ENCODE measurements around the gene HYAL3. TPM values are rescaled to one million over a fixed set of nuclear protein-coding genes. Genes with fewer than 3 reads are reported as not detected.
"Not testable (repeated sequence)": the region's sequence is repeated elsewhere in the genome, so short reads cannot be mapped to it uniquely, and the experiment has no call there.

The HYAL3 gene
- polyA plus RNA-seq, 1 donor, result 1.3 TPM

DNA sequence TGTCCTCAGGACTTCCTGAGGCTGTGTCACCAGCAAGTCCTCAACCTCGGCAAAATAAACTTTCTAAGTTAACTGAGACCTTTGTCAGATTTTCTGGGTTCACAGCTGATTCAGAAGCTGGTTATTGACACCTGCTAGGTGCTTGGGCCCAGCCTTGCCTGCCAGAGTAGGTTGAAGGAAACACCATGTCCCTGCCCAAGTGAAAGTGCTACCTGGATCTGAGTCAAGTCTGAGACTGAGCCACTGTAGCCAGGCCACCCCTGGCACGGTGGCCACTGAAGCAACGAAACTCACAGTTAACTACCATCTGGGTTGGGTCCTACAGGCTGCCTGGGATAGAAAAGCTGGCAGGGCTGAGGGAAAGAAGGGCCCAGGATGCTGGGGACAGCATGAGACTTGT lies 15.1 kb upstream of the HYAL3 start:
- DNase-seq, result no peak

DNA sequence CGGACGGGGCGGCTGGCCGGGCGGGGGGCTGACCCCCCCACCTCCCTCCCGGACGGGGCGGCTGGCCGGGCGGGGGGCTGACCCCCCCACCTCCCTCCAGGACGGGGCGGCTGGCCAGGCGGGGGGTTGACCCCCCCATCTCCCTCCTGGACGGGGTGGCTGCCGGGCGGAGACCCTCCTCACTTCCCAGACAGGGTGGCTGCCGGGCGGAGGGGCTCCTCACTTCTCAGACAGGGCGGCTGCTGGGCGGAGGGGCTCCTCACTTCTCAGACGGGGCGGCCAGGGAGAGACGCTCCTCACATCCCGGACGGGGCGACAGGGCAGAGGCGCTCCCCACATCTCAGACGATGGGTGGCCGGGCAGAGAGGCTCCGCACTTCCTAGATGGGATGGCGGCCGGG lies 12.8 kb upstream of the HYAL3 start:
- not testable (repeated sequence) for DNase-seq

DNA sequence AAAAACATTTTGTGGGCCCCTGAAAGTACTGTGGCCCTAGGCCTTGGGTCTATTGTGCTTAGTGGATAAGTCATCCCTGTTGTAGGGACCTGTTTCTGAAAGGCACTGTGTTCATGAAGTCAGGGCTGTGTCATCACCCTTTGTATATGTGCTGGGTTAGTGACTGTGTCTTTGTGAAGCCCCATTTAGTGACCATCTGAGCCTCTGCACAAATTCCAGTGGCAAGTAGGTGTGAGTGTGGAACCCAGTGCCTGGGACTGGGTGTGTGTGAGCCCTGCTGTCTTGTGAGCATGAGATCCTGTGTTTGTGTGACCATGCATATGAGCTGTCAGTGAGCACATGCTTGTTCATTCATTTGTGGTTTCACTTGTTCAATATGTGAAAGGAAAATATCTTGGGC lies 5.4 kb upstream of the HYAL3 start:
- no peak for DNase-seq

DNA sequence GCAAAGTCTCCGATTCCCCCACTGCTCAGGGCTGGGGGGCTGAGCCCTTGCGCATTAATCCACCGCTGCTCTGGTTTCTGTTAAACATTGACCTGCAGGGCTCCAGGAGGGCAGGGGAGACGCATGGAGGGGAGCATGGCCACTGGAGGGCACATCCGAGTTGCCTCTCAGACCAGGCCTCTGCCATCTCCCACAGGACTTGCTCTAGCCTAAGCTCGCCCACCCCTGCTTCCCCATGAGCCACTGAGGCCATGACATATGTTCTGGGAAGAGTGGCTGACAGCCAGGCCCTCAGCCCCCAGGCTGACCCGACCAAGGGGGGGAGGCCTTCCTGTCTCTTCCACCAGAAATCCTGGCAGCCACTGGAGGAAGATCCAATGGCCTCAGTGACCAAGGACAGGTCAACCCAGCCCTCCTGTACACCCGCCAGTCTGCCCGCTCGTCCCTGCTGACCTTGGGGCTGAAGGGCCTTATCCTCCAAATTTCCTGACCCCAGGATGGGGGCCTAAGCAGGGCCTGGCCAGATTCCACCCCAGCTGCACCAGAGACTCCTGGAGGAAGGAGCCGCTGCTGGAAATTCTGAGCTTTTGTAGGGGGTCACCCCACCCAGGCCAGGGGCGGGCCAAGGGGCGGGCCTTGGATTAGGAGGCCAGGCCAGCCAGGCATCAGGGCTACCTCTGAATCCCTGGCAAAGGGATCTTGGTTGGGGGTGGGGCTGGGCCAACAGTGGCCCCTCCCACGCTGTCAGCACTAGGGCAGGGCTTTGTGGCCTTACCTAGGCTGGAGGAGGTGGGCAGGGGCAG lies 4.0 kb upstream of the HYAL3 start, which contains the start of gene HYAL1:
Gene HYAL1, minus strand, starts transcription at position 562 of the 803 bp plus-strand sequence. CDS start 618 bp downstream, outside the sequence.
- DNase-seq, result no peak

DNA sequence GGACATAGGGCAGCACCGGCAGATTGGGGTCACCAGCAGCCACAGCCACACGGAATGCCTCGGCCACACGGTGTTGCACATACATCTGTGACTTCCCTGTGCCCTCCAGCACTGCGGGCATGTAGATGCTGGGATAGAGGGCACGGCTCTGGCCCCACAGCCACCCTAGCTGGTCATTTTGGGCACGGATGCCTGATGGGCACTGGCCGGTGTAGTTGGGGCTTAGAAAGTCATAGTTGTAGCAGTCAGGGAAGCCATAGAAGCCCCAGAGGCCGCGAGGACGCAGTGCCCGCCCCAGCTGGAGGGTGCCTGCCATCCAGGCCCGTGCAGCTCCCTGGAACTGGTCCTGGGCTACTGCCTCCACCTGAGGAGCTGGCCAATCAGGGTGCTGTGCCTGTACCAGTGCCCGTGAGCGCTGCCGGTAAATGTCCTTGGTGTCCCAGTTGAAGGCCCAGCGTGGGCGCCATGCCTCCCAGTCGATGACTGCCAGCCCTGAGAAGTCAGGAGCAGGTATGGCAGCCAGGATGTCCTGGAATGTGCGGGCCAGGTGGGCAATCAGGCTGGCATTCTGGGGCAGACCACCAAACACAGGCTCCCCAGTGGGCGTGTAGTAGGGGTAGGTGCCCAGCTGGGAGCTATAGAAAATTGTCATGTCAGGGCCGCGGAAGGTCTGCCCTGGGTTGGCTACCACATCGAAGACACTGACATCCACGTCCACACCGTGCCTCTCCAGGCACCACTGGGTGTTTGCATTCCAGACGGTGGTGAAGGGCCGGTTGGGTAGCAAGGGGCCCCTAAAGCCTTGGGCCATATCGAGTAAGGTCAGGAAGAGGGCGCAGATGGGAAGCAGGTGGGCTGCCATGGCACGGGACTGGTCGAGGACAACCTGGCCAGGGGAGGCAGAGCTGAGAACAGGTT lies 3.1 kb upstream of the HYAL3 start:
- DNase-seq, result no peak

DNA sequence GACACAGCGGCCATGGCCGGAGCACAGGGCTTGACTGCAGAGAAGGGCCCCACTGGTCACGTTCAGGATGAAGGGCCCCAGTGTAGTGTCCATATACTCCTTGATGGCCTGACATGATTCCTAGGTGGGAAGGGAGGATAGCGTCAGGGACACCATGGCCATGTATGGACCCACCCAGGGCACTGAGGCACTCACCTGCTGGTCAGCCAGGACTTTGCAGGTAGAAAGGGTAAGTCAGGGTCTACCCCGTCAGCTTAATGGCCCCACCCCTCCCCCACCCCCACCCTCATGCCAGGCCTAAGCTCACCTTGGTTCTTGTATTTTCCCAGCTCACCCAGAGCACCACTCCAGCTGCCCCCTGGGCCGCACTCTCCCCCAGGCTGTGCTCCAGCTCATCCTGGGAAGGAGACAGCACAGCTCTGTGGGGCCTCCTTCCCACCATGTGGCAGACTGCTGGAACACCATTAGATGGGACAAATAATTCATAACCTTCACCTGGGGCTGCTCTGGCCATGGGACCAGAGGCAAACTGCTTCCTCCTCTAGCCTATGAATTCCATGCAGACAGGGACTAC lies 1.6 kb upstream of the HYAL3 start:
- DNase-seq, result no peak

DNA sequence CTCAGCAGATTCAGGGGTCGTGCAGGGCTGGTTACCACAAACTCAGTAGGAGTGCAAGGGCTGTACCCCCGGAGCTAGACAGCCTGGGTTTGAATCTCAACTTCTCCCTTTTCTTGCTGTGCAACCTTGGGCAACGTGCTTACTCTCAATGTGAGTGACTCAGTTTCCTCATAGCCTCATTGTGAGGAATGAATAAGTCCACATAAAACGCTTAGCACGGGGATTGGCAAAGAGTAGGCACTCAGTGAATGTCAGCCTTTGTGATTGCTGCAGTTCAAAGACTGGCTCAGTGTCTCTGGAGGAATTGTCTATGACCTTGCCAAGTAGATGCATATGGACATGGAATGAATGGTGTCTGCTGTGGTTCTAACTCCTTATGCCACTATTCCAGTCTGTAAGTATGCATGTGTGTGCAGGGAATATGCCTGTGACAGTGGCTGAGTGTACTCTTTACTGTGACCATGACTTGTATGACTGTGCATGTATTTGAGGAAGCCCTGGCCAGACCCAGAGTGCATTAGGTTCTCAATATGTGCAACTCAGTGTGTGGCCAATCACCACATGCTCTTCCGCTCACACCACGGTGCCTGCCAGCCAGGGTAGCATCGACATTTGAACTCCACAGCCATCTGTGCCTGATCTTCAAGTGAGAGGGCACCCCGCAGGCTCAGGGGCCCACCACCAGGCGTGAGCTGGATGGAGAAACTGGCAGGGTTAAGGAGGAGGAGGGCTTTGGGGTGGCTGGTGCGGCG lies 900 bp upstream of the HYAL3 start:
- DNase-seq, result no peak

DNA sequence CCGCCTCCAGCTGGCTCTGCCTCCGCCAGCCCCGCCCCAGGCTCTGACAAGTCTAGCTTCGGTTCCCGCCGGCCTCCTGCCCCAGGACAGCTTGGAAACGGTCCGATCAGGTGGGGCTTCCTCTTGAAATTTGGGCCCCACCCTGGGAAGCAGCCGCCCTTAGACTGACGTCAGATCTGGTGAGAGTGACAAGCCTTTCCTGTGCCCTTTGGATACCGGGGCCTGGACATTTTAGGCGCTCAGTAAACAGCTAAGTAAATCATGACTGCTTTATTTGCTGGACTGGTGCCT lies 378 bp upstream of the HYAL3 start:
- no peak for DNase-seq

DNA sequence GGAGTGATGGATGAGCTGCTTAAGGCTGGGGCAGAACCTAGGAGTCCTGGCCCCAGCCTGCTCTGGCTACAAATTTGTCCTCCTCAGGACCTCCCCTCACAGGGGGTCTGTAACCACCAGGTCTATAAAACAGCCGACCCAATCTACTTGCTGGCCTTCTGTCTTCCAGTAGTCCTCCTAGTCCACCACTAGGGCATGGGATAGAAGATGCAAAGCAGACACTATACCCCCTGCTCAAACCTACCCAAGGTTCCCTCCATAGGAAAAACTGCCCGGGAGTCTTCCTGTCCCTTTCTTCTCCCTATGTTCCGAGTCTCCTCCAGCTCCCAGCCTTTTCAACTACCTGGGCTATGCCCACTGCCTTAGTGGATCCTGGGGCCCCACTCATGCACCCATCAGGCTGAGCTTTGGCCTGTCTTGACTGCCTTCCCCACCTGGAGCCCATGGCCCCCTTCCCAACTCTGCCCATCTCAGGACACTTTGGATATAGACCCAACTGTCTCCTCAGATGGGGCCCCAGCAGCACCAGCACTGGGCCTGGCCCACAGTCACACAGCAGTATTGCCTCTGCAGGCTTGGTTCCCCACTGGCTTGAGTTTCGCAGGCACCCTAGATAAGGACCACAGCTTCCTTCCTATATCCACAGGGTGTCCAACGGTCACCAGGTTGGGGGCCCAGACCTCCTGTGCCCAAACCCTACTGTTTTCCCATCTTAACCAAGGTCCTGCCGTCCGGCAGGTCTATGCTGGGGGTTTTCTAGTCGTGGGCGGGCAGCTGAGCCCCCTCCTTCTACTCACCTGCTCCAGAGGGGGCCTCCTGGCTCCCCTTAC lies 1.1 kb downstream of the HYAL3 start:
- no peak for DNase-seq

DNA sequence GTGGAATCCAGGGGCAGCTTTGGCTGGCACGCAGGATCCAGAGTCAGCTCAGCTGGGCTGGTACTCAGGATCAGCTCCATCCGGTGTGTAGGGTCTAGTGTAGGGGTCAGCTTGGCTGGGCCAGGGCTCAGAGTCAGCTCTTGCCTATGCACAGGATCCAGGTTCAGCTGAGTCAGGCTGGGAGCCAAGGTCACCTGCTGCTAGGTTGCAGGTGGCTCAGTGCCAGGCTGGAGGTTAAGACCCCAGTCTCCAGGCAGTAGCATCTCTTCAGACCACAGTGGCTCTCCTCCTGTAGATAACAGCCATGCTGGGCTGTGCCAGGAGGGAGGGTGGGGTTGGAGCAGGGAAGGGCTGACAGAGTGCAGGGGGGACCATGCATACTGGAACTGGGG lies 1.8 kb downstream of the HYAL3 start:
- DNase-seq, result no peak

DNA sequence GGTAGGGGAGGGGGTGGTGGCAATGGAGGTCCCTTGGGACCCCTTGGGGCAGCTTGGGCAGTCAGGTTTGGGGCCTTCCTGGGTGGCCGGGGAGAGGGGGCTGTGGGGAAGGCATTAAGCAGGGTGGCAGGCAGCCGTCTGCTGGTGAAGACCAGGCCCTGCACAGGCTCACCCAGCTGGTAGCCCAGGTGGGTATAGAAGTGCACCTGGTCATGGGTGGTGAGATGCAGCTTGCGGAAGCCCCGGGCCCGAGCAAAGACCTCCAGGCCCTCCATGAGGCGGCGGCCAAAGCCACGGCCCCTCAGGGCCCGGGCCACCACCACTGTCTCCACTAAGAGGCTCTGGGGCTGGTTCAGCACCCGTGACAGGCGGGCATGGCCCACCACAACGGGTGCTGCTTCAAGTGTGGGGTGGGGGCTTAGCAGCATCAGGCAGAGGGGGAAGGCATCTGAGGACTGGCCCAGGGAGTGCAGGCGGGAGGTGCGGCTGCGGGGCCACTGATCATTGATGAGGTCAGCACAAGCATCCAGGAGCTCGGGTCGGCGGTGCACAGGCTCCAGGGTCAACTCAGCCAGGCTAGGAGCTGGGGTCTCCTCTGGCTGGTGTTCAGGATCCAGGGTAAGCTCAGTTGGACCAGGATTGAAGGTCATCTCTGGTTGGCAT lies 2.4 kb downstream of the HYAL3 start:
- DNase-seq, result no peak

DNA sequence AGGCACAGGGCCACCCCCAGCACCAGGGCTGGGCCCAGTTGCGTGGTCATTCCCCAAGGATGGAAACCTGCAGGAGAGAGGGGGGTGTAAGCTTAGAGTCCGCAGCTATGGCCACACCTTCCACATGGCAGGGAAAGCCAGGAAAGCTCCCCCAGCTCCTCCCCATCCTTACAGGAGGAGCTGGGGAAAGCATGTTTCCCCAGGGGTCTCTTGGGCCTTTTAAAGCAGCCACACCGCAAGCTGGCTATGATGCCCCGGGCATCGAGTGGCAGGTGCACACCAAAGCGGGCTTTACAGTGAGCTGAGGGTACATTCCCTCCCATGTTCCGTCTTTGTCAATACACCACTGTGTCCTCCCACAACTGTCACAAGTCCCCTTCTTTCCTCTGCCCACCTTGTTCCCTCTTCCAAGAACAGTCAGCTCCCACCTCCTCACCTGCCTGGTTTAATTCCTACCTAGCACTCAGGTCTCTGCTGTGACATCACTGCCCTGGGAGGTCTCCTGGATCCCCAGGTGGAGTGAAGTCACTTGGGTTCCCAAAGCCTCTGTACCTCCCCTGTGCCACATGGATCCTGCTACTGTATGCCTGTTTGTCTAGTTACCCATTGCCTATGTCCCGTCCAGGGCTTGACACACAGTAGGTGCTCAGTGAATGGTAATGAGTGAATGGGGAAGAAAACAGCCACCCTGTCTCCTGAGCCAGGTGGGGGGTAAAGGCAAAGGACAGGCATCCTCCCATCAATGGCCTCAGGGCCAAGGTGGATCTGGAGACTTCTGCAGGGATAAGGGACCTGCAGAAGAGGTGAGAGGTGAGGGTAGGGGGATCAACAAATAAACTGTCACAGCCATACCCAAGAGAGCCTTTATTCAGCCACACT lies 3.4 kb downstream of the HYAL3 start:
- no peak for DNase-seq

DNA sequence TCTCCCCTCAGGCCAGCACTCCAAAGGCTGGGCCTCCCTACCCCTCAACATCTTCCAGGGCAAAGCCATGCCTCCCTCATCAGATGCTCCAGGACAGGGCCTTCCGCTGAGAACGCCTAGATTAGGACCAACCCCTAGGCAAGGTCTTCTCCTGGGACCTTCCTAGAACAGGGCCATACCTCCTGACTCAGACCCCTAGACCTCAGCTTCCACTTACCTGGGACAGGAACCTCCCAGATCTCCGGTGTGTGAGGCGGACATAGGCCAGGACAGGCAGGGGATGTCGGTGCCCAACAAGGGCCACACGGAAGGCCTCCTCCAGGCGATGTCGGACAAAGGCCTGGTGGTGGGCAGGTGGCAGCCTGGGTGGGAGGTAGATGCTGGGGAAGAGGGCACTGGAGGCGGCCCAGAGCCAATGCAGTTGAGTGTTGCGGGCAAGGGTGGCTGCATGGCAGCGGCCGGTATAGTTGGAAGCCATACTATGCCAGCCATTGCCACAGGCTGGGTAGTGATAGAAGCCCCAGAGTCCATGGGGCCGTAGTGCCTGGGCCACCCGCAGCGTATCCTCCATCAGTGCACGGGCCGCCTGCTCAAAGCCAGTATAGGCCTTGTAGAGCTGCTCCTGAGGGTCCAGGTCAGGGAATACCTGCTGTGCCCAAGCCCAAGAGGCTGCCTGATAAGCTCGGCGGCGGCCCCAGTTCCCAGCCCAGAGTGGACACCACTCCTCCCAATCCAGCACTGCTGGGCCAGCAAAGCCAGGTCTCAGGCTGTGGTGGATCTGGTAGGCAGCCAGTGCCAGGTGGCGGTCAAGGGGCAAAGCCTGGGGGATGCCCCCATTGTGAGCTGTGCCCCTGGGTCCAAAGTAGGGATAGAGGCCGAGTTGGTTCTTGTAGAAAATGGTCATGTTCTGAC lies 4.5 kb downstream of the HYAL3 start:
- DNase-seq, result no peak

DNA sequence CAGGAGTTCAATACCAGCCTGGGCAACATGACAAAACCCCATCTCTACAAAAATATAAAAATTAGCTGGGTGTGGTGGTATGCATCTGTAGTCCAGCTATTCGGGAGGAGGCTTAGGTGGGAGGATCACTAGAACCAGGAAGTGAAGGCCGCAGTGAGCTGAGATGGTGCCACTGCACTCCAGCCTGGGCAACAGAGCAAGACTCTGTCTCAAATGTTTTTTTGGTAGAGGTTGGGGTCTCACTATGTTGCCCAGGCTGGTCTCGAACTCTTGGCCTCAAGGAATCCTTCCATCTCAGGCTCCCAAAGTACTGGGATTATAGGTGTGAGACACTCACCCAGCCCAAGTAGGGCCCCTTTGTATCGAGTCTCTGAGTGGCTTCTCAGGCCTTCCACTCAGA lies 5.1 kb downstream of the HYAL3 start:
- no peak for DNase-seq

DNA sequence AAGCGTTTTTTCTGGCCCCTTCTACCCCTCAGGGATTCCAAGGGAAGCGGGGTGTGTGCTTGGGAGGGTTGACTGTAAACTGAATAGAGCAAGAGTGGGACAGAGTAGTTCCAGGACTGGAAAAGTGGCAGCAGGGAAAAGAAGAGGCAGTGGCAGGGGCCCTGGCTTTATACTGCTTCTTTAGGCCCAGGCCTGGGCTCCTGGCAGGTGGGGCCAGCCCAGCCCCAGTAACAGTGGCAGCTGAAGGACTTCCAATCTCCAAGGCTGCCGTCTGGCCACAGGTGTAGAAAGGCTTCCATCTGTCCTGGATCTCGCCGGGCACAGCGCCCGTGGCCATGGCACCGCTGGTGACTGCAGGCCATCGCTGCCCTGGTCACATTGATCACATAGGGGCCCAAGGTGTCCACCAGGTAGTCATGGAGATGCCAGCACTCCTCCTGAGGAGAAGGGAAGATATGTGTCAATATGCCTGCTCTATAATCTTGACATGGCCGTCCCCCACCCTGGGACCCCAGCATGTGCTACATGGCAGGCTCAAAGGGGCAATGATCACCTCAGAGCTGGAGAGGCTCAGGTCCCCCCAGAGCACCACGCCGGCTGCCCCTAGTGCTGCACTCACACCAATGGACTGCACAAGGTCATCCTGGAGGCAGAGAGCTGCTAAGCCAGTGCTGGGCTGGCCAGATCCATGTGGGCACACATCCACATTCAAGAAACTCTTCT lies 6.0 kb downstream of the HYAL3 start:
- DNase-seq, result no peak

DNA sequence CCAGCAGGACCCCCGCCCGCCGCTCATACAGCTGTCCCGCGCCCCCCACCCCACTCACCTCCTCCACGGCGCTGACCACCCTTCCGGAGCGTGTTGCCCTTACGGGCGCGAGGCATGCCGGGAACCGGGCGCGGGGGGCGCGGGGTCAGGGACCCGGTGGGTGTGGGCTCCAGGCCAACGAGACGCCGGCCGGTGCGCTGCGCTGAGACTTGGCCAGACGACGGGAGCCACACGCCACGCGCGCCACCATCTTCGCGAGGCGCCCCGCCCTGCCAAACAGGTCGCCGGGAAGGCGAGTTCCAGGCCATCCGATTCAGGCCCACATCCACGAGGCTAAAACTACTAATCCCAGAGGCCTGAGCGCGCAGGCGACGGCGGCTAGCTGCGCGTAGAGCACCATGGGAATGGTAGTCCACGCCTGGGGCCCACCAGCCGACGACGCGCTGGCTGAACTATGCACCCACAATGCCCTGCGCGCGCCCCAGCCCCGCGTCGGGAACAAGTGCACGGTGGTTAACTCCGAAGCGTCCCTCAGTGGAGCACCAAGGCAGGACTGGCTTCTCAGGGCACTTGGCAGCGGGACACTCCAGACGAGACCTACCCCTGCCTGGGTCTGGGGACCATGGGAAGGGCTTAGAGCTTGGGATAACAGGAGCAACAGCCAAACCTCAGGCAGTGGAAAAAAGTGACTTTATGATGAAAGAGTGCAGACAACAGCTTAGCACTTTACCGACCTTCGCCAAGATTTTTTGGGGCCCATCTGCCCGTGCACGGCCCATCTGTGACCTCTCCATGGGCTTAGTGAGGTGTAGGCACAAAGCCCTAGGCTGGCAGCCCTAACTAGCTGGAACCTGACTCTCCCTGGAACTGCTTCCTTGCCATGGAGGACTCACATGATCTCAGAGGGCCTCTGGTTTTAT lies 6.8 kb downstream of the HYAL3 start, which contains the start of gene IFRD2:
Gene IFRD2, minus strand, starts transcription at position 271 of the 920 bp plus-strand sequence. Its CDS starts 155 bp downstream, at position 116.
- peak; percentile 98 for DNase-seq

DNA sequence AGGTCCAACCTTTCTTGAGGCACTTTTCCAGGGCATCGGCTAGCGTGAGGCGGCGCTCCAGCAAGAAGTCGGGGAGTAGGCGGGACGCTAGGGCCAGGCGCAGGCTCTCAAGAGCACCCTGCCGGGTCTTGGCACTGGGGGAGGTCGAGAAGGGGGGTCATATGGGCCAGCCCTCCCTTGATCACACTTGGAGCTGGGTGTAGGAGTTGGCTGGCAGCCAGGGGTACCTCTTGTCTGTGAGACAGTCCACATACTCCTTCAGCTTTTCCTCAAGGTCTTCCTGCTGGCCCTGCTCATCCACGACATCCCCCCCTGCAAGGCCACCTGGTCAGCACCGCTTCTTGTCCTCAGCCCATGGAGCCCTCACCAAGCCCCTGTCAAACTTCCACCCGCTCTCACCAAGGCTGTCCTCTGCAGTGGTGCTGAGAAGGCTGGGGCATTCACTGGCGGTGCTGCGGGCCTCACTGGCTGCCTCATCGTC lies 9.0 kb downstream of the HYAL3 start:
- no peak for DNase-seq
